Right lobe of liver (tissue), 6 donors: ENCODE measurements around the gene SPI1. TPM values are rescaled to one million over a fixed set of nuclear protein-coding genes. Genes with fewer than 3 reads are reported as not detected.

Source experiments
- ATAC-seq, 4 donors: fragments of 200-7000 bp; cut with Tn5 transposase; one replicate each; pipeline ENCODE4 v1.9.1; 2020; ENCODE audit warnings: mild to moderate bottlenecking in 4 of 4, moderate library complexity in 4 of 4
- DNase-seq, 3 donors: peaks; one replicate each; pipeline ENCODE4 v3.0.0-alpha.2; 2020
- H3K27ac ChIP-seq, 3 donors: fragments of 200-600 bp; one replicate each; pipeline ENCODE4 v1.8.0; 2022
- H3K27me3 ChIP-seq, 2 donors: fragments of 200-600 bp; one replicate each; pipeline ENCODE4 v1.8.0; 2022
- H3K36me3 ChIP-seq, 4 donors: fragments of 200-600 bp; sonication (generic) in 1 of 4; one replicate each; pipeline versions ENCODE4 v1.5.1 to v1.8.0; 2017 to 2022; ENCODE audit warnings: control low read depth in 1 of 4
- H3K4me1 ChIP-seq, 4 donors: fragments of 200-600 bp; sonication (generic) in 1 of 4; one replicate each; pipeline versions ENCODE4 v1.5.1 to v1.8.0; 2017 to 2022; ENCODE audit warnings: control low read depth in 1 of 4
- H3K4me3 ChIP-seq, 3 donors: fragments of 200-600 bp; one replicate each; pipeline ENCODE4 v1.8.0; 2022
- H3K9me3 ChIP-seq, 4 donors: fragments of 200-600 bp; sonication (generic) in 1 of 4; one replicate each; pipeline versions ENCODE4 v1.5.1 to v1.8.0; 2017 to 2022; ENCODE audit warnings: control low read depth in 1 of 4
- CTCF ChIP-seq, 4 donors: fragments of 200-600 bp in 3 of 4; fragments of 450-650 bp in 1 of 4; IDR thresholded peaks; one replicate each; pipeline versions ENCODE4 v1.5.1 to v1.8.0; 2016 to 2022; ENCODE audit warnings: antibody characterized with exemption in 4 of 4, mild to moderate bottlenecking in 2 of 4
- POLR2A ChIP-seq: fragments of 450-650 bp; IDR thresholded peaks from one replicate; pipeline ENCODE4 v1.6.1; 2017; ENCODE audit warnings: antibody characterized with exemption, mild to moderate bottlenecking
- WGBS: methylation state at CpG from one replicate; pipeline ENCODE4 v1.1.6; 2018; ENCODE audit warnings: low coverage, low lambda C conversion rate; ENCODE audit not compliant: insufficient coverage; ENCODE audit errors: missing lambda C conversion rate; 5-methylcytosine and 5-hydroxymethylcytosine counted together
- intact Hi-C, 2 donors: fragments of 100-400 bp; cut with DNase I; formaldehyde crosslinking; loops; one replicate each; pipeline versions ENCODE4 v1.11.2 to v1.14.1; 2022
- total RNA-seq, 6 experiments: library from RNA; depleted of rRNA in 2 of 6; stranded (reverse); fragments of >200 nt in 2 of 6; fragmentation: NEBNext Ultra II Directional in 3 of 6; extraction: Animal tissue kit (Norgen Biotek cat#: 25700) in 3 of 6; gene quantifications; one replicate each; pipeline versions ENCODE4 v1.1.0 to v1.2.4, GENCODE V29; 2016 to 2023
- donor health status: DM: no; HTN: yes; CAD: no.
- donor health status: DM: no; HTN: no; CAD: no.
- donor health status: DM: no; HTN: no; CAD: no.
- donor health status: DM: no; HTN: yes; CAD: no.
- donor health status: DM: no; HTN: yes; CAD: no.

Gene SPI1
- total RNA-seq, 6 experiments from 2014 or later = 7.5 to 29.1 (median 10.1) TPM

- no peak for TF ChIP-seq POLR2A
- no peak for TF ChIP-seq CTCF (IDR thresholded peaks at IDR 0.05)
- DNase-seq (peak in 1 of 3 donors; percentile 28), ATAC-seq (no peak)
- intact Hi-C loops = no loop called here
- Histone ChIP-seq H3K4me3 (no peak overlapping the region), H3K4me1 (no peaks in the 10 kb centered on the region), H3K27ac (no peak overlapping the region), H3K36me3 (peaks cover 0 to 13% (median 4%) of the 10 kb centered on the region in 4 donors), H3K9me3 (no peaks in the 10 kb centered on the region), H3K27me3 (no peaks in the 10 kb centered on the region)
- WGBS = no CpG with 5 or more reads among the region's 20 CpGs
Measured at GRCh38 chr11:47332791-47333525, 45.4 kb downstream of the SPI1 start.

DNA sequence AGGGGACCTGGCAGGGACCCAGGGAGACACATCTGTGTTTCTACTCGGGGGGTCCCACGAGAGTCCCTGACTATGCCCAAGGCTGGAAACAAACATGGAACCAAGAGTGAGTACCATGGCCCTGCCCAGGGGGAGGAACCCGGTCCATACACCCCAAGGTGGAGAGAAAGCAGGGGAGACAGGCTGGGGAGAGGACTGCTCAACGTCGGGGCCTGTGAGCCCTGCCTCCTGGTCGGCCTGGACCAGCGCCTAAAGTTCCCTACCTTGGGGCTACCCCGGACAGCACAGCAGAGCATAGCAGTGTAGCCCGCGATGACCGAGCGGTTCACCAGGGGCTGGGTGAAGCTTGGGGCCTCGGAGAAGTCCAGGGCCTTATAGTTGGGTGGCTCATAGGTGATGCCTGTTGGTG is 46.0 kb downstream of the SPI1 start:
- no peak overlapping the region for H3K4me3 ChIP-seq
- H3K9me3 ChIP-seq = no peaks in the 10 kb centered on the region
- intact Hi-C loops = no loop called here
- H3K27me3 ChIP-seq = no peaks in the 10 kb centered on the region
- TF ChIP-seq POLR2A = no peak
- TF ChIP-seq CTCF (IDR thresholded peaks at IDR 0.05) = no peak
- 83% methylated on average over 2 of the region's 13 CpGs for WGBS
- no peak overlapping the region for H3K27ac ChIP-seq
- peaks cover 0 to 17% (median 6%) of the 10 kb centered on the region in 4 donors for H3K36me3 ChIP-seq
- no peak for DNase-seq
- H3K4me1 ChIP-seq = no peaks in the 10 kb centered on the region
- peak in 1 of 4 donors; percentile 3 for ATAC-seq

- no peak for TF ChIP-seq POLR2A
- no peak for TF ChIP-seq CTCF (IDR thresholded peaks at IDR 0.05)
- Histone ChIP-seq H3K36me3 (peaks cover 0 to 23% (median 9%) of the 10 kb centered on the region in 4 donors), H3K4me3 (no peak overlapping the region), H3K27ac (no peak overlapping the region), H3K4me1 (no peaks in the 10 kb centered on the region), H3K27me3 (no peaks in the 10 kb centered on the region), H3K9me3 (no peaks in the 10 kb centered on the region)
- intact Hi-C loops = no loop called here
- ATAC-seq = no peak
- peak in 2 of 3 donors; percentile 17 to 39 for DNase-seq
- WGBS = 66% methylated on average over 3 of the region's 21 CpGs
Measured at GRCh38 chr11:47331454-47332302, 46.7 kb downstream of the SPI1 start.

- intact Hi-C loops = no loop called here
- DNase-seq (peak in 1 of 3 donors; percentile 50), ATAC-seq (peak; percentile 9 to 43 (median 32))
- no peak overlapping the region for H3K27ac ChIP-seq
- H3K4me3 ChIP-seq = no peak overlapping the region
- 60% methylated on average over 4 of the region's 16 CpGs for WGBS
- no peaks in the 10 kb centered on the region for H3K9me3 ChIP-seq
- H3K36me3 ChIP-seq = peaks cover 0 to 35% (median 14%) of the 10 kb centered on the region in 4 donors
- no peaks in the 10 kb centered on the region for H3K4me1 ChIP-seq
- TF ChIP-seq POLR2A = no peak
- no peak for TF ChIP-seq CTCF (IDR thresholded peaks at IDR 0.05)
- H3K27me3 ChIP-seq = no peaks in the 10 kb centered on the region
Measured at GRCh38 chr11:47329987-47330931, 48.1 kb downstream of the SPI1 start.
